ENCODE measurements around the gene FTSJ1. TPM values are rescaled to one million over a fixed set of nuclear protein-coding genes. Genes with fewer than 3 reads are reported as not detected.

The FTSJ1 gene
- total RNA-seq, 1 experiment from 2014 or later = 175 TPM

DNA sequence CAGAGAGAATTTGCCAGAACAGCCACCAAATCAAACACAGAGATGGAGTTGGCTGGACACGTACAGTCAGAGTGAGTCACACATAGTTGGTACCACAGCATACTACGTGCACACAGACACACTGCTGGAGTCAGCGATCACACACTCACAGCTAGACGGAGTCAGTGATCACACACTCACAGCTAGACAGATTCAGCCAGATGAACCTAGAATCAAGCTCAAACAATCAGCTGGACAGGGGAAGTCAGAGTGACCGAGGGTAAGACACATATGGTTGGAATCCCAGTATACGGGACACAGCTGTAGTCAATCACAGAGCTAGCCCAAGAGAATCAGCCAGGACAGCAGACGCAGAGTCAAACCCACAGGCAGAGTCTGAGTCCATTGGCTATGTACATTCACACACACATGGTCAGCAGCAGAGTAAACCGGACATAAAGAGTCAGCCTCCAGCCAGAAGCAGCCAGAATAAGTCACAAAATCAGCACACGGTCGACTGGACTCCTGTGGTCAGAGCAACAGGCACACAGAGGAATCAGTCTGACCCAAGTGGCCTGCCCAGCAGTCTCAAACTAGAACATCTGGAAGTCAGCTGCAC lies 10.6 kb upstream of the FTSJ1 start:
- Histone ChIP-seq H3K36me3 (ENCODE audit: low read depth, low read length) (no peaks in the 10 kb centered on the region), H3K9me3 (ENCODE audit: low read length) (no peaks in the 10 kb centered on the region), H3F3A (ENCODE audit: low read length, unreplicated experiment) (no peaks in the 10 kb centered on the region), H3K27ac (ENCODE audit: low read length) (peak overlapping the region; percentile 38), H3K27me3 (ENCODE audit: low read length) (no peaks in the 10 kb centered on the region), H3K4me2 (ENCODE audit: low read length) (no peak overlapping the region), H2AFZ (ENCODE audit: low read length) (0 out of 2 replicates have a peak overlapping the region, but pooled peaks have one; percentile 39), H3K79me2 (ENCODE audit: low read length) (no peaks in the 10 kb centered on the region), H3K9me2 (replicated peaks; ENCODE audit: low read length) (no peaks in the 10 kb centered on the region), H3K4me3 (ENCODE audit: low read length) (no peak overlapping the region), H4K20me1 (ENCODE audit: low read length) (no peaks in the 10 kb centered on the region), H3K9ac (ENCODE audit: low read length) (no peak overlapping the region), H3K4me1 (ENCODE audit: insufficient read depth, low read length) (peaks cover 17% of the 10 kb centered on the region)
- BruUV-seq (replicated peaks) = no TSS peak
- peak; percentile 94 for ATAC-seq
- intact Hi-C loops (cut with micrococcal nuclease) = no loop called here
- TF ChIP-seq EZH2phosphoT487 (IDR thresholded peaks at IDR 0.05; ENCODE audit: borderline replicate concordance, low read length) (no peak), EZH2 (IDR thresholded peaks at IDR 0.05; ENCODE audit: low read length, unreplicated experiment) (no peak)
- TF ChIP-seq, protein P1, sequence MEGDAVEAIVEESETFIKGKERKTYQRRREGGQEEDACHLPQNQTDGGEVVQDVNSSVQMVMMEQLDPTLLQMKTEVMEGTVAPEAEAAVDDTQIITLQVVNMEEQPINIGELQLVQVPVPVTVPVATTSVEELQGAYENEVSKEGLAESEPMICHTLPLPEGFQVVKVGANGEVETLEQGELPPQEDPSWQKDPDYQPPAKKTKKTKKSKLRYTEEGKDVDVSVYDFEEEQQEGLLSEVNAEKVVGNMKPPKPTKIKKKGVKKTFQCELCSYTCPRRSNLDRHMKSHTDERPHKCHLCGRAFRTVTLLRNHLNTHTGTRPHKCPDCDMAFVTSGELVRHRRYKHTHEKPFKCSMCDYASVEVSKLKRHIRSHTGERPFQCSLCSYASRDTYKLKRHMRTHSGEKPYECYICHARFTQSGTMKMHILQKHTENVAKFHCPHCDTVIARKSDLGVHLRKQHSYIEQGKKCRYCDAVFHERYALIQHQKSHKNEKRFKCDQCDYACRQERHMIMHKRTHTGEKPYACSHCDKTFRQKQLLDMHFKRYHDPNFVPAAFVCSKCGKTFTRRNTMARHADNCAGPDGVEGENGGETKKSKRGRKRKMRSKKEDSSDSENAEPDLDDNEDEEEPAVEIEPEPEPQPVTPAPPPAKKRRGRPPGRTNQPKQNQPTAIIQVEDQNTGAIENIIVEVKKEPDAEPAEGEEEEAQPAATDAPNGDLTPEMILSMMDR (conservative IDR thresholded peaks at IDR 0.05; ENCODE audit: low read depth, low read length) = no peak
- POLR2A ChIA-PET (ENCODE audit: unreplicated experiment) = no interaction called here
- peak; percentile 71 for DNase-seq
- CTCF ChIA-PET = interaction anchor here (0.5 kb wide), 1 partner anchor 9 kb away, joined by 4 read pairs; no protein-coding TSS in a partner anchor

DNA sequence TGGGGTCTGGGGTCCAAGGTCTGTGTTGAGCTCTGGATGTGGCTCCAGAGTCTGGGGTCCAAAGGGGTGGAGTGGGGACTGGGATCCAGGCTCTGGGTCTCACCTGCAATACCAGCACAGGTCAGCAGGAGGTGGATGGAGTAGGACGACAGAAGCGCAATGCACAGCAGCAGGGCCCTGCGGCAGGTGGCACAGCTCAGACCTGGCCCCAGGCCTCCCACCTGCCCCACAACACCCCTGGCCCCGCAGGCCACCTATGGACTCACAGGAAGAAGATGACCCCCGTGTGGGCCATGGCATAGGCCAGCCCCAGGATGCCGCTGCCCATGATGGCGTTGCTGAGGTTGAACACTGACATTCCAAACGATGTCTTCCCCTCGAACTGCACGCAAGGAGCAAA lies 9.3 kb upstream of the FTSJ1 start:
- Histone ChIP-seq H3K9me3 (ENCODE audit: low read length) (no peaks in the 10 kb centered on the region), H3K4me3 (ENCODE audit: low read length) (no peak overlapping the region), H3K79me2 (ENCODE audit: low read length) (no peaks in the 10 kb centered on the region), H3K4me2 (ENCODE audit: low read length) (no peak overlapping the region), H3K9me2 (replicated peaks; ENCODE audit: low read length) (no peaks in the 10 kb centered on the region), H2AFZ (ENCODE audit: low read length) (no peak overlapping the region), H3K27me3 (ENCODE audit: low read length) (no peaks in the 10 kb centered on the region), H4K20me1 (ENCODE audit: low read length) (no peaks in the 10 kb centered on the region), H3K9ac (ENCODE audit: low read length) (no peak overlapping the region), H3F3A (ENCODE audit: low read length, unreplicated experiment) (no peaks in the 10 kb centered on the region), H3K4me1 (ENCODE audit: insufficient read depth, low read length) (peaks cover 17% of the 10 kb centered on the region), H3K36me3 (ENCODE audit: low read depth, low read length) (no peaks in the 10 kb centered on the region), H3K27ac (ENCODE audit: low read length) (no peak overlapping the region)
- no TSS peak for BruUV-seq (replicated peaks)
- TF ChIP-seq, protein P1 (conservative IDR thresholded peaks at IDR 0.05; ENCODE audit: low read depth, low read length) = peak; percentile 29; the same call in 1 of the 2 replicates
- no peak for TF ChIP-seq EZH2 (IDR thresholded peaks at IDR 0.05; ENCODE audit: low read length, unreplicated experiment)
- DNase-seq (no peak), ATAC-seq (no peak)
- intact Hi-C loops (cut with micrococcal nuclease) = no loop called here
- CTCF ChIA-PET = no interaction called here
- POLR2A ChIA-PET (ENCODE audit: unreplicated experiment) = no interaction called here

DNA sequence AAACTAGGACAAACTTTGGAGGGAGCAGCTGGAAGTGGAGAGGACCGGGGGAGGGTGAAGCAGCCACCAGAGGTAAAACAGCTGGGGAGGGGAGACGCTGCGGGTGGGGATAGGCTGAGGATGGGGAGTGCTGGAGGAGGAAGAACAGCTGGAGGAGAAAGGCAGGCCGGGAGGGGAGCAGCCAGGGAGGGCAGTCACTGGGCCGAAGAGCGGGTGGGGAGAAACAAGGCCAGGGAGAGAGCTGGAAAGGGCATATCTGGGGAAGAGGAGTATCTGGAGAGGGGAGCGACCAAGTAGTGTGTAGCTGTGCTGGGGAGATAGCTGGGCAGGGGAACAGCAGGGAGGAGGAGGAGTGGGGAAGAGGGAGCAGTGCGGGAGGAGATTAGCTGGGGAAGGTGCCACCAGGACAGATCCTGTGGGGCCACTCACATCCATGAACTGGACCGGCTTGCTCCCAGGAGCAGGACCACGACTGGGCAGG lies 8.7 kb upstream of the FTSJ1 start:
- ATAC-seq (no peak), DNase-seq (no peak)
- Histone ChIP-seq H3K9ac (ENCODE audit: low read length) (no peak overlapping the region), H2AFZ (ENCODE audit: low read length) (no peak overlapping the region), H3K9me3 (ENCODE audit: low read length) (no peaks in the 10 kb centered on the region), H3K27ac (ENCODE audit: low read length) (no peak overlapping the region), H3K4me3 (ENCODE audit: low read length) (no peak overlapping the region), H3K79me2 (ENCODE audit: low read length) (no peaks in the 10 kb centered on the region), H3K4me2 (ENCODE audit: low read length) (no peak overlapping the region), H3K27me3 (ENCODE audit: low read length) (no peaks in the 10 kb centered on the region), H4K20me1 (ENCODE audit: low read length) (no peaks in the 10 kb centered on the region), H3K9me2 (replicated peaks; ENCODE audit: low read length) (no peaks in the 10 kb centered on the region), H3K4me1 (ENCODE audit: insufficient read depth, low read length) (peaks cover 17% of the 10 kb centered on the region), H3F3A (ENCODE audit: low read length, unreplicated experiment) (no peaks in the 10 kb centered on the region), H3K36me3 (ENCODE audit: low read depth, low read length) (no peaks in the 10 kb centered on the region)
- ChIA-PET POLR2A (ENCODE audit: unreplicated experiment) (no interaction called here), CTCF (no interaction called here)
- no TSS peak for BruUV-seq (replicated peaks)
- TF ChIP-seq EZH2phosphoT487 (IDR thresholded peaks at IDR 0.05; ENCODE audit: borderline replicate concordance, low read length) = no peak
- TF ChIP-seq EZH2 (IDR thresholded peaks at IDR 0.05; ENCODE audit: low read length, unreplicated experiment) = no peak
- TF ChIP-seq, protein P1 (conservative IDR thresholded peaks at IDR 0.05; ENCODE audit: low read depth, low read length) = no peak
- intact Hi-C loops (cut with micrococcal nuclease) = no loop called here

Measured in PC-3 (cell line).